Stimulated activated effector memory CD8-positive, alpha-beta T cell treated with anti-CD3 and anti-CD28 coated beads, Interleukin-12 subunit alpha, Interleukin-12 subunit beta, amount 100 ng/mL, for 72 hours (primary cell): Measurements from ENCODE around the gene TPO.
"Not testable (repeated sequence)": the region's sequence is repeated elsewhere in the genome, so short reads cannot be mapped to it uniquely, and the experiment has no call there.

Experiments
- ATAC-seq: fragments of 150-1000 bp; cut with Tn5 transposase; 2 replicates; pipeline ENCODE4 v1.10.0; 2021
- DNase-seq, 2 donors: peaks; one replicate each; pipeline ENCODE4 v3.0.0; 2021 to 2022; ENCODE audit warnings: low spot score in 2 of 2
- H3K27ac Mint-ChIP-seq: one replicate; pipeline ENCODE4 v1.8.0; 2022; ENCODE audit warnings: mild to moderate bottlenecking, mixed read lengths
- H3K36me3 Mint-ChIP-seq: one replicate; pipeline ENCODE4 v1.8.0; 2022; ENCODE audit warnings: mild to moderate bottlenecking, mixed read lengths
- H3K4me1 Mint-ChIP-seq: one replicate; pipeline ENCODE4 v1.8.0; 2022; ENCODE audit warnings: mixed read lengths
- H3K4me3 Mint-ChIP-seq: one replicate; pipeline ENCODE4 v1.8.0; 2022; ENCODE audit warnings: mild to moderate bottlenecking, mixed read lengths
- H3K9me3 Mint-ChIP-seq: one replicate; pipeline ENCODE4 v1.8.0; 2022; ENCODE audit warnings: mixed read lengths

Gene TPO

GRCh38 chr2:1413156-1413710, at the start of gene TPO:
Gene TPO (plus strand): TSS chr2:1413463. CDS start chr2:1414409, 946 bp downstream.
- Mint-ChIP-seq H3K4me1 (no peaks in the 10 kb centered on the region), H3K9me3 (no peaks in the 10 kb centered on the region), H3K36me3 (no peaks in the 10 kb centered on the region), H3K27ac (no peak within 1 kb of the TSS), H3K4me3 (no peak within 1 kb of the TSS)
- ATAC-seq (no peak), DNase-seq (no peak)

- H3K27ac Mint-ChIP-seq = no peak overlapping the region
- H3K9me3 Mint-ChIP-seq = no peaks in the 10 kb centered on the region
- H3K4me3 Mint-ChIP-seq = no peak overlapping the region
- no peaks in the 10 kb centered on the region for H3K36me3 Mint-ChIP-seq
- ATAC-seq (no peak), DNase-seq (no peak)
- no peaks in the 10 kb centered on the region for H3K4me1 Mint-ChIP-seq
These were observed 46.6 kb upstream of the TPO start for GRCh38 chr2:1366546-1367134.

- no peak for ATAC-seq
- Mint-ChIP-seq H3K4me1 (no peaks in the 10 kb centered on the region), H3K4me3 (no peak overlapping the region), H3K9me3 (no peaks in the 10 kb centered on the region), H3K36me3 (no peaks in the 10 kb centered on the region), H3K27ac (no peak overlapping the region)
- DNase-seq = no peak
These were observed 45.7 kb upstream of the TPO start for GRCh38 chr2:1367601-1368000.

- Mint-ChIP-seq H3K4me1 (no peaks in the 10 kb centered on the region), H3K4me3 (no peak overlapping the region), H3K9me3 (no peaks in the 10 kb centered on the region), H3K27ac (no peak overlapping the region), H3K36me3 (no peaks in the 10 kb centered on the region)
- DNase-seq (no peak), ATAC-seq (no peak)
These were observed 43.4 kb upstream of the TPO start for GRCh38 chr2:1369905-1370304.

- no peak overlapping the region for H3K4me3 Mint-ChIP-seq
- no peak overlapping the region for H3K27ac Mint-ChIP-seq
- DNase-seq = no peak
- no peaks in the 10 kb centered on the region for H3K9me3 Mint-ChIP-seq
- no peaks in the 10 kb centered on the region for H3K4me1 Mint-ChIP-seq
- H3K36me3 Mint-ChIP-seq = no peaks in the 10 kb centered on the region
- no peak for ATAC-seq
These were observed 42.8 kb upstream of the TPO start for GRCh38 chr2:1370461-1370860.

GRCh38 chr2:1371082-1371481, 42.2 kb upstream of the TPO start:
- H3K4me3 Mint-ChIP-seq = no peak overlapping the region
- no peaks in the 10 kb centered on the region for H3K36me3 Mint-ChIP-seq
- no peak overlapping the region for H3K27ac Mint-ChIP-seq

GRCh38 chr2:1373830-1374229, 39.4 kb upstream of the TPO start:
- Mint-ChIP-seq H3K36me3 (no peaks in the 10 kb centered on the region), H3K9me3 (no peaks in the 10 kb centered on the region), H3K4me1 (no peaks in the 10 kb centered on the region), H3K27ac (no peak overlapping the region), H3K4me3 (no peak overlapping the region)
- DNase-seq = no peak
- no peak for ATAC-seq

More at GRCh38 chr2:1371082-1371481, 42.2 kb upstream of the TPO start:
- H3K4me1 Mint-ChIP-seq = no peaks in the 10 kb centered on the region
- no peaks in the 10 kb centered on the region for H3K9me3 Mint-ChIP-seq
- ATAC-seq (no peak), DNase-seq (no peak)

- Mint-ChIP-seq H3K36me3 (no peaks in the 10 kb centered on the region), H3K27ac (no peak overlapping the region), H3K4me1 (no peaks in the 10 kb centered on the region), H3K4me3 (no peak overlapping the region), H3K9me3 (no peaks in the 10 kb centered on the region)
- ATAC-seq (no peak), DNase-seq (no peak)
These were observed 39.0 kb upstream of the TPO start for GRCh38 chr2:1374287-1374686.

- H3K36me3 Mint-ChIP-seq = no peaks in the 10 kb centered on the region
- no peaks in the 10 kb centered on the region for H3K4me1 Mint-ChIP-seq
- DNase-seq (no peak), ATAC-seq (no peak)
- no peak overlapping the region for H3K4me3 Mint-ChIP-seq
- no peaks in the 10 kb centered on the region for H3K9me3 Mint-ChIP-seq
- no peak overlapping the region for H3K27ac Mint-ChIP-seq
These were observed 37.5 kb upstream of the TPO start for GRCh38 chr2:1375794-1376193.

GRCh38 chr2:1377473-1377872, 35.8 kb upstream of the TPO start:
- no peaks in the 10 kb centered on the region for H3K36me3 Mint-ChIP-seq
- H3K9me3 Mint-ChIP-seq = no peaks in the 10 kb centered on the region
- ATAC-seq (no peak), DNase-seq (no peak)
- no peaks in the 10 kb centered on the region for H3K4me1 Mint-ChIP-seq
- H3K27ac Mint-ChIP-seq = no peak overlapping the region
- no peak overlapping the region for H3K4me3 Mint-ChIP-seq

- H3K4me1 Mint-ChIP-seq = no peaks in the 10 kb centered on the region
- no peak for DNase-seq
- H3K36me3 Mint-ChIP-seq = no peaks in the 10 kb centered on the region
- no peak overlapping the region for H3K27ac Mint-ChIP-seq
- H3K9me3 Mint-ChIP-seq = no peaks in the 10 kb centered on the region
- ATAC-seq = no peak
- no peak overlapping the region for H3K4me3 Mint-ChIP-seq
These were observed 34.7 kb upstream of the TPO start for GRCh38 chr2:1378456-1379150.

GRCh38 chr2:1381644-1382043, 31.6 kb upstream of the TPO start:
- DNase-seq (no peak), ATAC-seq (no peak)
- Mint-ChIP-seq H3K4me3 (no peak overlapping the region), H3K27ac (no peak overlapping the region), H3K4me1 (no peaks in the 10 kb centered on the region), H3K36me3 (no peaks in the 10 kb centered on the region), H3K9me3 (no peaks in the 10 kb centered on the region)

GRCh38 chr2:1387954-1388725, 25.1 kb upstream of the TPO start:
- not testable (repeated sequence) for H3K36me3 Mint-ChIP-seq, ATAC-seq, H3K4me1 Mint-ChIP-seq, H3K27ac Mint-ChIP-seq, H3K4me3 Mint-ChIP-seq, DNase-seq, H3K9me3 Mint-ChIP-seq

GRCh38 chr2:1390118-1390517, 23.1 kb upstream of the TPO start:
- H3K9me3 Mint-ChIP-seq, H3K4me3 Mint-ChIP-seq, ATAC-seq, DNase-seq, H3K36me3 Mint-ChIP-seq, H3K4me1 Mint-ChIP-seq, H3K27ac Mint-ChIP-seq: not testable (repeated sequence)

- DNase-seq (no peak), ATAC-seq (no peak)
- H3K9me3 Mint-ChIP-seq = no peaks in the 10 kb centered on the region
- no peaks in the 10 kb centered on the region for H3K4me1 Mint-ChIP-seq
- H3K36me3 Mint-ChIP-seq = no peaks in the 10 kb centered on the region
- no peak overlapping the region for H3K27ac Mint-ChIP-seq
- H3K4me3 Mint-ChIP-seq = no peak overlapping the region
These were observed 19.9 kb upstream of the TPO start for GRCh38 chr2:1393321-1393720.
